ENCODE data around the gene ALKBH2.

DNA sequence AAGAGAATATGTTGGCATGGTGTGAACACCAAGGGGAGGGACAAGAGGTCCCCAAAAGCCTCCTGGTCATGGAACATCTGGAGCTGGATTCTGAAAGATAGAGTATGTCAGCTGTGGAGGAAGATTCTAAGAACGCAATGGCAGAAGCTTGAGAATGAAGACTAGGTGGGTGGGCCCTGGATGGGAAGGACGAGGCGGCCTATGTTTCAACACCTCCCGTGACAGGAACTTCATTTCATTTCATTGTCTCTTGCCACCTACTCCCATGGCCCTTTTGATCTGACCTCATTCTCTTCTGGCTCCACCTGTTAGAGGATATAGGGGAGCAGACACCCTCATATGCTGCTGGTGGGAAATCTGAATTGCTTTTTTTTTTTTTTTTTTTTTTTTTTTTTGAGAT, 7.5 kb upstream of the ALKBH2 start:
- TF ChIP-seq, protein P1, sequence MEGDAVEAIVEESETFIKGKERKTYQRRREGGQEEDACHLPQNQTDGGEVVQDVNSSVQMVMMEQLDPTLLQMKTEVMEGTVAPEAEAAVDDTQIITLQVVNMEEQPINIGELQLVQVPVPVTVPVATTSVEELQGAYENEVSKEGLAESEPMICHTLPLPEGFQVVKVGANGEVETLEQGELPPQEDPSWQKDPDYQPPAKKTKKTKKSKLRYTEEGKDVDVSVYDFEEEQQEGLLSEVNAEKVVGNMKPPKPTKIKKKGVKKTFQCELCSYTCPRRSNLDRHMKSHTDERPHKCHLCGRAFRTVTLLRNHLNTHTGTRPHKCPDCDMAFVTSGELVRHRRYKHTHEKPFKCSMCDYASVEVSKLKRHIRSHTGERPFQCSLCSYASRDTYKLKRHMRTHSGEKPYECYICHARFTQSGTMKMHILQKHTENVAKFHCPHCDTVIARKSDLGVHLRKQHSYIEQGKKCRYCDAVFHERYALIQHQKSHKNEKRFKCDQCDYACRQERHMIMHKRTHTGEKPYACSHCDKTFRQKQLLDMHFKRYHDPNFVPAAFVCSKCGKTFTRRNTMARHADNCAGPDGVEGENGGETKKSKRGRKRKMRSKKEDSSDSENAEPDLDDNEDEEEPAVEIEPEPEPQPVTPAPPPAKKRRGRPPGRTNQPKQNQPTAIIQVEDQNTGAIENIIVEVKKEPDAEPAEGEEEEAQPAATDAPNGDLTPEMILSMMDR (IDR thresholded peaks at IDR 0.05): no peak
- TF ChIP-seq POLR2A (IDR thresholded peaks at IDR 0.05): no peak
